ENCODE results near the gene OR6Y1. TPM values are rescaled to one million over a fixed set of nuclear protein-coding genes. Genes with fewer than 3 reads are reported as not detected.

The OR6Y1 gene, protein sequence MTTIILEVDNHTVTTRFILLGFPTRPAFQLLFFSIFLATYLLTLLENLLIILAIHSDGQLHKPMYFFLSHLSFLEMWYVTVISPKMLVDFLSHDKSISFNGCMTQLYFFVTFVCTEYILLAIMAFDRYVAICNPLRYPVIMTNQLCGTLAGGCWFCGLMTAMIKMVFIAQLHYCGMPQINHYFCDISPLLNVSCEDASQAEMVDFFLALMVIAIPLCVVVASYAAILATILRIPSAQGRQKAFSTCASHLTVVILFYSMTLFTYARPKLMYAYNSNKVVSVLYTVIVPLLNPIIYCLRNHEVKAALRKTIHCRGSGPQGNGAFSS
- not detected in 2 replicates for total RNA-seq (2014; rRNA removed; shearing (Covaris generic))
- polyA plus RNA-seq (2015; cell fraction: cytosol; rRNA removed), result not detected in 2 replicates
- polyA plus RNA-seq (2015; cell fraction: nucleus; rRNA removed), result not detected in 2 replicates

DNA sequence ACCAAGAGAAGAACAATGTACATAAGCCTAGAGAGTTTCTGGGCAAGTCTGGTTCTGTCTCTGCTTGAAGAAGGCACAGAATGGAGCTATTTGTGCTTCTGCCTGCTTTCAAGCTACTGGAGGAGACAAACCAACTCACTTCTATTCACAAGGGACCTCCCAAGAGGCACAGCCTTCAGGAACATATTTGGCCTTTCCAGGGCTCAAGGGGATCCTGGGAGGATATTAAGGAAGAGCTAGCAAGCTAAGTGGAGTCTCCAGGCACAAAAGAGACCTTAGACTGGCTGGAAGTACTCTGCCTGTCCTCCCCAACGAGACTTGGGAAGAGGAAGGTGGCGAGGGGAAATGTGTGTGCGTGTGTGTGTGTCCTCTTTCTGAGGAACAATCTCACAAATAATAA, at the start of gene OR6Y1:
Gene OR6Y1 (minus strand): TSS at position 54 of the 400 bp plus-strand sequence. CDS start 6,300 bp downstream, outside the sequence.
- DNase-seq (ENCODE audit: low read depth), result no peak

DNA sequence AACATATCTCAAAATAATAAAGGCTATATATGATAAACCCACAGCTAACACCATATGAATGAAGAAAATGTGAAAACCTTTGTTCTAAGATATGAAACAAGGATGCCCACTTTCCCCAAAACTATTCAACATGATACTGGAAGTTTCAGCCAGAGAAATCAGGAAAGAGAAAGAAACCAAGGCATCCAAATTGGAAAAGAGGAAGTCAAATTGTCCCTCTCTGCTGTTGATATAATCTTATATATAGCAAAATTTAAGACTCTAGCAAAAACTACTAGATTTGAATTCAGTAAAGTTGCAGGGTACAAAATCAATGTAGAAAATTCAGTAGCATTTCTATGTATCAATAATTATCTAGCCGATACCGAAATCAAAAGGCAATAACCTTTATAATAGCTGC, 46.5 kb upstream of the OR6Y1 start:
- no peak for DNase-seq (ENCODE audit: low read depth)

DNA sequence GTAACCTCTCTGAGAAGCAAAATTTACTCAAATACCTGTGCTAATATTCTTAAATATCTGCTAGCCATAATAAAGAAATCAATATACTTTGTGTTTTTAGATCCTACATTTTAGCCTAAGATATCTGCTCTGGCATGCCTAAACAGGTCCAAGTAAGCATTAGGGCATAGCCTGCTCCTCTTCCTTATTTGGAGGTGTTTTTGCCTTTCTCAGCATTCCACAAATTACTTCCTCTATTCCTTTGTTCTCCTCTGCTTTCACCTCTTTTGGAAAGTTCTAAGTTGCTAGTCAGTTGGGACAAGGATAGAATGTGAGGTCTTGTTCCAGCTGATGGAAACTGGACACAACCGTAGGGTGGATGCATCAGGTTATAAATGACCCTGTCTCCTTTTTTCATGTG, 32.7 kb upstream of the OR6Y1 start:
- DNase-seq (ENCODE audit: low read depth), result no peak

DNA sequence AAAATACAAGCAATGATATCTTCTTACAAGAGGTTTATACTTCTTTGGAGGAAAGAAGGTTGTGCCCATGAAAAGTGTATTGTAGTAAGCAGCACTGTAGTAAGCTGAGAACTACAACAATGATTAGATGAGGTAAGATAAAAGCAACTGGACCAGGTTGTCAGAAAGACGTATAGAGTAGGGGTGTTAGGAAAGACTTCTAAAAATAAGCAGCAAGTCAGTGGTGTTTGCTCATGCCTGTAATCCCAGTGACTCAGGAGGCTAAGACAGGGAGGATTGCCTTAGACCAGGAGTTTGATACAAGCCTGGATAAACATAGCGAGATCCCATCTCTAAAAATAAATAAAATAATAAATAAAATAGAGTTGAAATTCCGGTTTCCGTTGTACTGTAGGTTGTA, 29.8 kb upstream of the OR6Y1 start:
- no peak for DNase-seq (ENCODE audit: low read depth)

DNA sequence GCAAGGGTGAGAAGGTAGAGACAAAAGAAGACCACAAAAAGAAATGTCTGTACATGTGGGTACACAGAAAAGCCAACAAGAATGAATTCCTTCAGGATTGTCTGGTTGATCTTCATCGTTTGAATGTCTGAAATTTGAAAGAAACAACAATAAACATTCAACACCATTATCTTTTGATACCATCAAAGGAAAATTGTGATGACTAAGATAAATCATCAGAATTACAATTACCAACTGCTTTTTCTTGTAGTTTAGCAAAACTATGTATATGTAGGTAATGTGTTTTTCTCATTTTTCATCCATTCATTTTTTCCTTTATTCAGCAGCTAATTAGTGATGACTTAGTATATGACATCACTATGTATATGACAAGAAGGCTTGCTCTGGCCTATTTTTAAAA, 25.5 kb upstream of the OR6Y1 start, which contains the start of gene OR10X1:
Gene OR10X1 (minus strand): TSS at position 167 of the 400 bp plus-strand sequence. CDS start 0 bp downstream, at position 167.
- no peak for DNase-seq (ENCODE audit: low read depth)

DNA sequence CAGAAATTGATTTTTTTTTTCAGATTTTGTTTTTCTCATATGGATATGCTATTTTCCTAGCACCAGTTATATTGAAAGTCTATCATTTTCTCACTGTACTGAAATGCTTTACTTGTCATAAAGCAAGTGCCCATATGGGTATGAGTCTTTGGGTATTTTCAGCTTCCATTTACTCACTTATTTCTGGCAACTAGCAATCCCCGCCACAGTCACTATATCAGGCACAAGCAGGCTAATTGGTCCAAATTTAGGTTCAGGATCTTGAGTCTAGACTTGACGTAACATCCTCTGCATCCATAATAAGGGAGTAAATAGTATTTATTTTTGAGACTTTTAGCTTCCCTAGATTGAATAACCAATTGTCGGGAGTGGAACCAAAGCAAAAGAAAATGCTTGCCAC, 23.4 kb upstream of the OR6Y1 start:
- DNase-seq (ENCODE audit: low read depth), result no peak

DNA sequence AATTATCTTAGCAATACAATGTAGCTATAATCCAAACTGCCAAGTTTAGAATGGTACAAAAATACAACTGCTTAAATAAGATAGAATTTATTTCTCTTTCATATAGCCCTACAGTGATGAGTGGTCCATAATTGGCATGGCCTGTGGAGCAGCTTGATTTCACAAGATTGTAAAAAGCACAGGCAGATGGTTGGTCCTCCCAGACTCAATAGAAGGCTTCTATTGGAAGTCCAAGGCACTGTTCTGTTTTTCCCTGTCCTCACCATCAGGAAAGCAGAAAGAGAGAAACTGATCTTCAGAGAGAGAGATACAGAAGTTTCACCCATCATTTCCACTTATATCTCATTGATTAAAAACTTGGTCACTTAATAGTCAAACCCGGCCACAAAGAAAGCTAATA, 18.0 kb upstream of the OR6Y1 start:
- DNase-seq (ENCODE audit: low read depth), result no peak

DNA sequence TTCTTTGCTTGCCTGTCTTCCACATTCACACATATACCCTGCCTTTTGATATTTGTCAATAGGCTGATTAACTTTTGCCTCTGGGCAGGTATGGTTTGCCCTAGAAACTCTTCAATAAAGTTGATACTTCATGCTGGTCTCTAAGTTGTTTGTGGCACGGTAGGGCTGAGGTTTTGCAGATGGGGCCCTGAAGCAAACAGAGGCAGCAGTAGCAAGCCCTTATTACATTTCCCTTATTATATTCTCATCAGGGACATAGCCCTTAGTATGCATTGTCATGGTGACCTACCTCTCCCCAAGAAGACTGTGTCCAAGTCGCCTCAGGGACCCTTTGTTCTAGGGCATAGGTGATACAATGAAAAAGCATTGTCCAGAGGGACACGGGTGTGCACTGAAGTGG, 16.3 kb upstream of the OR6Y1 start, which contains the start of gene OR6P1:
Gene OR6P1 (minus strand): TSS at position 101 of the 400 bp plus-strand sequence. CDS start 6,976 bp downstream, outside the sequence.
- no peak for DNase-seq (ENCODE audit: low read depth)

DNA sequence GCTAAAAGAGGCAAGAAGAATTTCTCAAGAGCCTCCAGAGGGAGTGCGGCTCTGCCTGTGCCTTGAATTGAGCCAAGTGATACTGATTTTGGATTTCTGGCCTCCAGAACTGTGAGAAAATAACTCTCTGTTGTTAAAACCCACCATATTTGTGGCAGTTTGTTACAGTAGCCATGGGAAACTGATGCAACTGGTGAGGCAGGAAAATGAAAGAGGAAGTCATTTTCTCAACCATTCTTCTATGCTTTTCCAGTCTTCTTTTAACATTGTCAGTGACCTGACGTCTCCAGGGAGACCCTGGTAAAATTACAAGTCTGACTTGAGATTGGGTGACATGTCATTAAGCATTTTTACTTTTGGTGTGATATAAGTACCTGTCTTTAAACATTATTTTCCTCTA, 10.4 kb upstream of the OR6Y1 start:
- no peak for DNase-seq (ENCODE audit: low read depth)

DNA sequence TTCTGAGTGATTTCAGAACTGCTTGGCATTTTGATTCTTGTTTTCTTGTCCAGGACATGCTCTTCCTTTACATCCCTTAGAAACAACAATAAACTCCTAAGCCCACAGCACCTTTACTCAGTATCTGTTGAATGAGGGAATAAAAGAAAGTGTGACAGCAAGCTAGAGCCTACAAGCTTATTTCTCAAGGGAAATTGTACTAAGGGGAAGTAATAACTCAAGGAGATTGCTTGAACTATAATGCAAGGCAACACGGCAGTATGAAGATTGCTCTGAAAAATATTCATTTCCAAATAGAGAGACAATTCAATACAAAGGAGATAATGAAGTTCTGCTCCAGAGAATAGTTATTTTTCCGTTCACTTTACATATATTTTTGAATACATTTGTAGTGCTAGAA, 9.6 kb upstream of the OR6Y1 start:
- DNase-seq (ENCODE audit: low read depth), result no peak

DNA sequence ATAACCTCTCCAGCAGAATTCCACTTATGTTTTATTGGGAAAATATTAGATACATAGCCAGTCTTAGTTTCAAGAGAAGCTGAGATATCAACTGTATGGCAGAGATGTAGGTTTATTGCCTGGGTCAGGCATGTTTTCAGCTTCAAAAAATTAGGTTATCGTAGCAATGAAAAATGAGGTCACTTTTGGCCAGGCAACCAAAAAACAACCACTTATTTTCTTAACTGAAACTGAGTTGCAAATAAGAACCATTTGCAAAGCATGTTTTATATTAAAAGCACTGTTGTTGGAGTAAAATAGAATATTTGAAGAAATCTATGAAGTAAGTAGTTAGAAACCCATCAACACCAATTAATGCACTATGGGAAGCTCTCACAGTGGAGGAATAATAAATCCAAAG, 5.5 kb upstream of the OR6Y1 start:
- no peak for DNase-seq (ENCODE audit: low read depth)

DNA sequence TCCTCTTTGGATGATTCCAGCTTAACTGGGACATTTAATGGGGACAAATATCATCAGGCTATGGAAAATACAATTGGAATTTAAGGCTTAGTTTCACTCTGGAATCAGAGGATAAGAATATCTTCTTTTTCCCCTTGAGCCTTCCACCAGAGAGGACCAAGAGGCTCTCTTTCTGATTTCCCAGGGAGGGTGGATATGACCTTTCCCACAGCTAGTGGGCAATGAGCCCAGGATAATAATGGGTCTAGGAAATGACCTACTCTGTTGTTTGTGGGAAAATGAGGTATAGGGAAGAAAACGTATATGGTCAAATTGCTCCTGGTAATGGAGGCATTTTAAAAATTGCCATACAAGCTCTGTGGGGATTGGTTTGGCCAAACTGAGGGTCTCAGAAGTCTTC, 1.9 kb downstream of the OR6Y1 start:
- DNase-seq (ENCODE audit: low read depth), result no peak

DNA sequence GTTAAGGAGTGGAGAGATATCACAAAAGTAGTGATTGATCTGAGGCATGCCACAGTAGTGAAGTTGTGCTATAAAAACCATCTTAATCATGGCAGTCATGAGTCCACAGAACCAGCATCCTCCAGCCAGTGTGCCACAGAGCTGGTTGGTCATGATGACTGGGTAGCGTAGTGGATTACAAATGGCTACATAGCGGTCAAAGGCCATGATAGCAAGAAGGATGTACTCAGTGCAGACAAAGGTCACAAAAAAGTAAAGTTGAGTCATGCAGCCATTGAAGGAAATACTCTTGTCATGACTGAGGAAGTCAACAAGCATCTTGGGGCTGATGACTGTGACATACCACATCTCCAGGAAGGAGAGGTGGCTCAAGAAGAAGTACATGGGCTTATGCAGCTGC, 6.7 kb downstream of the OR6Y1 start:
- peak; percentile 35 for DNase-seq (ENCODE audit: low read depth)

DNA sequence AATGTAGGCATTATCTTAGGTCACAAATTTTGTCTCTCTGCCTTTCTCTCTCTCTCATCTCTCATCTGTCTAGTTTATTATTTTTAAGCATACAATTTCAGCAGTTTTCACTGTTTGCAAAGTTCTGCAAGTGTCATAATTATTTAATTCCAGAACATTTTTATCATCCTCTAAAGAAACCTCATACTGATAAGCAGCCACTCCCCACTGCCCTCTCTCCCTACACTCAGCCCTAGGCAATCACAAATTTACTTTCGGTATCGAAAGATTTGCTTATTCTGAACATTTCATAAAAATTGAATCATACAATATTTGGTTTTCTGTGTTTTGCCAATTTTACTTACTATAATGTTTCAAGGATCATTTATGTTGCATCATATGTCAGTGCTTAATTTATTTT, 16.6 kb downstream of the OR6Y1 start:
- no peak for DNase-seq (ENCODE audit: low read depth)

DNA sequence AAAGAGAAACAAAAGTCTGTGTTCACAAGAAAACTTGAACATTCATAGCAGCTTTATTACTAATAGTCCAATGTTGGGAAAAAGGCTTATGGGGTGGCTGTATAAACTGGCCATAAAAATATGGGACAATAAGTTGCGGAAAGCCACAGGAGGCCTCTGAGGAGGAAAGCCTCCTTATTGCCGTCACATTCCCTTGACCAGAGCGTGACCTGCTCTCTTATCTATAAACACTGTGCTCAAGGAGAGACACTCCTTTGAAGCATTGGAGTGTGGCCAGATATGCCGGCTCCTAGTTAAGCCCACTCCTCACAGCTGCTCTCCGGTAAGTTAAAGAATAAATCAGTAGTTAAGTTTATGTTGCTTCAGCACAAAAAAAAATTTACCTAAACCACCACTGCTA, 19.7 kb downstream of the OR6Y1 start:
- DNase-seq (ENCODE audit: low read depth), result no peak

DNA sequence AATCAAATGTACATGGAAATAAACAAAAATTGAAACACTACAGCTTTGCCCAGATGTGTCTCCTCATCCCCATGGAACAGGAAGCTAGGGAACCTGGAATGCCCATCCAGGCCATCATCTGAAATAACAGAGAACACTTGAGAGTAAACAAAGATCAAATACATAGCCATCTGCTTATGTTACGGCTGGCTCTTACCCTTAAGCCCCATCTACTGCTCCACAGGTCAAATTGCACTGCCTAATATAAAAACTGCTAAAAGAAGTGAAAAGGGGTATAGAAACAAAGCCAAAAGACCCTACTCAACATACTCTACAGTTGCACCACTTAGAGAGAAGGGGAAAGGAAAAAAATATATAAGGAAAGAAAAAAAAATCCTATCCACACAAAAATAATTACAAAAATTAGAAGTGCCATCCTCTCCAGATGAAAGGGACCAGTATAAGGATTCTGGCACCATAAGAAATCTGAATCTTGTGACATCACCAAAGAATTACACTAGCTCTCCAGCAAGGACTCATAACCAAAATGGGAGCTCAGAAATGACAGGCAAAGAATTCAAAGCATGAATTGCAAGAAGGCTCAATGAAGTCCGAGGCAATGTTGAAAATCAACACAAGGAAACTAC, 26.9 kb downstream of the OR6Y1 start:
- DNase-seq (ENCODE audit: low read depth), result no peak

DNA sequence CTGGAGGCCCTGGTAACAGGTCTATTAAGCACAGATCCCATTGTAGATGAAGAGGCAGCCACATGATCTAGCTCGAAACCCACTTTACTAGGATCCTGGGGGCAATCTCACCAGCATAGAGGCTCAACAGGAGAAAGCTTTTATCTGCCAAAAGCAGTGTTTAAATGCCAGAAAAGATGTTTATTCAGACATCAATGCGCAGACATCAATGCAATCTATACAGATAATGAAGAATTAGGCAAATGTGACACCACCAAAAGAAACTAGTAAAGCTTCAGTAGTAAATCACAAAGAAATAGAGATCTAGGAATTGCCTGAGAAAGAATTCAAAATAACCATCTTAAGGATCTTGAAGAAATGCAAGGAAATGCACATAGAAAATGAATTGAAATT, 32.5 kb downstream of the OR6Y1 start:
- no peak for DNase-seq (ENCODE audit: low read depth)

DNA sequence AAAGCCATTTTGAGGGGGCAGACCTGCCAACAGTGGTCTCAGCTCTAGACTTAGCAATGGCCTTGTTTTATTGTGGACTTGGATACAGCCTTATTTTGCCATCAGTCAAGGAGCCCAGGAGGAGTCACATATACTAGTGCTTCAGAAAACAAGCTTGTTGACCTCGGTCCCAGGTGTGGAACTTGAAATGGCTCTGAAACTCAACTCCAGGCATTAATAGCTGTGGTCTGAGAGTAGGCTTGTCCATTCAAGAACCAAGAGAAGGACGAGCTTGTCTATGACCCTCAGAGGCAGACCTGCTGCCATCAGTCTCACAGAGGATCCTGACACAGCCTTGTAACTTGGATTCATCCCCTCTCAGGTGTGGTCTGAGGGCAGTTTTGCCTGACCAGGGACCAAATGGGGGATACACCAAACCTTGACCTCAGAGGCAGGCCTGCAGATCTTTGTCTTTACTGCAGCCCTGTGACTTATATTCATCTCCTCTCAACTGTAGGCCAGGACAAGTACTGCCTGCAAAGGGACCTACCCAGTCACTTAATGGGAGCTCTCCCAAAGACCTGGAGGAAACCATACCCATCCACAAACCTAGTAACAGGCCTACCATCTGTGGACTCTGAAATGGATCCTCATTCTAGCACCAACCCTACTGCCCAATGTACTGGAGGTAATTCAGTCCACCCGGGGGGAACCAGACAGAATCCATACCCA, 33.1 kb downstream of the OR6Y1 start:
- no peak for DNase-seq (ENCODE audit: low read depth)

DNA sequence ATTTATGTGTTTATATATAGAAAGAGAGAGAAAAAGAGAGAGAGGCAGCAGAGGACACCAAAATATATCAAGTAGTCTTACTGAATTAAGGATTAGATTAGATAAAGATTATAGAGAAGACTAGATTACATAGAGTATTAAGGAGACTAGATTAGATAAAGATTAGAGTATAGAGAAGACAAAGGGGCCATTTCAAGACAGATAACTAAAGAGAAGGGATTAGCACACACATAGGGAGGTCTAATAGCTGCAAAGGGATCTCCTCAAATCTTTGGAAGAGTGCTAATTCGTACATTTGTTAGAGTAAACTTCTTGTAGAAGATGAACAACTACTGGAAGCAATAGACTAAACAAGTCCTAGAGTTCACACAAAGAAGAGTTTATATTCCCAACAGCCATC, 34.2 kb downstream of the OR6Y1 start:
- no peak for DNase-seq (ENCODE audit: low read depth)

DNA sequence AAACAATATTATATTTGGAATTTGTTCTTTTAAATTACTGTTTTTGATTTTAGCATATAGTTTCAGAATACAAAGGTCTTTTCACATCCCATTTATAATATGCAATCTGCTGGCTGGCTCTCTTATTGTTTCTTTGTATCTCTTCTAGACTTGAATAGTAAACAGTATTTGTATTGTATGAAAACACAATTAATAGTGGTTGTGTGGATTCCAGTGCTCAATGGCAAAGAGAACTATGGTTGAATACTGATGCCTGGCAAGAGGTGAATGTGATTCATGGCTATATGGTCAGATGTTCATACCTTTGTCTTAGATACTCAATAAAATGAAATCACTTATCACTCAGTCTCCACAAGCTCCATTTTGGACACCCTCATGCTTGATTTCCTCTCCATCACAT, 37.2 kb downstream of the OR6Y1 start:
- DNase-seq (ENCODE audit: low read depth), result no peak

DNA sequence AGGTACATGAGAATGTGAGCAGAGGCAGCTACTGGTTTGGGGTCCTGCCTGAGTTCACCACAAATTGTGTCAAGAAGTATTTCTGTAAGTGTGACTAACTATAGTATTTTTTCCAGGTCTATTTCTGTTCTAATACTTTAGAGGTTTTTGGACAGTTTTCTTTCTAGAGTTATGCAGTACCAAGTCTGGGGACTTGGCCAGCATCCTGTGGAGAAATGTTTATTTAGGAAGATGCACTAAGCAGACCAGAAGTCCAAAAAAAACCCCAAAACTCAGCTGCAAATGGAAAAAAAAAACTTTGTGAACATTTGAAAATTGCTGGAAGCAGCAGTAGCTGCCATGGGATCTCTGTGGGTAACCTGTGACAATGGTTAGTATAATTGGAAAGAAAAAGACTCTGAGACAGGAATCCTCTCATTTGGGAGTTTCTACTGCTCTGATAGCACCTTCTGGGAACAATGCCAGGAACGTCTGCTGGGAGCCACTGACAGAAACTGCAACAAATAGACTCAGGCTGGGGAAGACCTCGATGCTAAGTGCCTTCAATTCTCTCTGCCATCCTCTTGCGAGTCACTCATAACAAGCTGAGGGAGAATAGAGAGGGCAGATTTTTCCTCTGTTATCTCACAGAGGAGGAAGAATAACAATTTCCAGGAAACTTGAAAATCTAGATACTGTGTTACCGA, 44.6 kb downstream of the OR6Y1 start:
- no peak for DNase-seq (ENCODE audit: low read depth)

DNA sequence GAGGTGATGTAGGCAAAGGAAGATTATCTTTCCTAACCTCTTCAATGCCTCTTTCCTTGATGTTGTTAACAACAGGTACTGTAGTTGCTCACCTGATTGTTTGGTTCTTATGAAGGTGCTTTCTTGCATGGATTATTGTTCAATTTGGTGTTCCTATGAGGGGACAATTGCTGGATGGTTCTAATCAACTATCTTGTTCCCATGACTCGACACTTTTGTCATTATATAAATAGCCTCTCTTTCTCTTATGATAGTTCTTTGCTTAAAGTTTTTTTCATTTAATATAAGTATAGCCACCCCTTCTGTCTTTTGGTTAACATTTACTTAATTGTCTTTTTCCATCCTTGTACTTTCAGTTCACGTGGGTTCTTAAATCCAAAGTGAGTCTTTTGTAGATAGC, 46.7 kb downstream of the OR6Y1 start:
- no peak for DNase-seq (ENCODE audit: low read depth)
